GM12891 (cell line): Measurements from ENCODE around the gene CLBA1.

Experiments
- DNase-seq: peaks from one replicate; pipeline ENCODE4 v3.0.0; 2011; ENCODE audit warnings: low spot score; ENCODE audit not compliant: insufficient read length
- FAIRE-seq: peaks from 2 replicates; lab custom pipeline; 2011; peaks lifted over from hg19 to GRCh38; lab: Jason Lieb, UNC
- PAX5 ChIP-seq: IDR thresholded peaks from 2 replicates; pipeline ENCODE4 v1.6.1; 2011; ENCODE audit warnings: low read length, moderate library complexity, mild to moderate bottlenecking; ENCODE audit not compliant: insufficient read depth, severe bottlenecking
- POLR2A ChIP-seq: IDR thresholded peaks from 2 replicates; pipeline ENCODE4 v1.6.1; 2011; ENCODE audit warnings: low read depth, low read length, control low read depth
- POLR2AphosphoS5 ChIP-seq: IDR thresholded peaks from 2 replicates; pipeline ENCODE4 v1.6.1; 2011; ENCODE audit warnings: low read depth, low read length, control low read depth
- POU2F2 ChIP-seq: IDR thresholded peaks from 2 replicates; pipeline ENCODE4 v1.6.1; 2011; ENCODE audit warnings: low read depth, mild to moderate bottlenecking, control low read depth, low read length, moderate library complexity
- SPI1 ChIP-seq: IDR thresholded peaks from 2 replicates; pipeline ENCODE4 v1.6.1; 2011; ENCODE audit warnings: low read depth, low read length, control low read depth
- TAF1 ChIP-seq: IDR thresholded peaks from 2 replicates; pipeline ENCODE4 v1.6.1; 2011; ENCODE audit warnings: low read depth, low read length, control low read depth

The CLBA1 gene

DNA sequence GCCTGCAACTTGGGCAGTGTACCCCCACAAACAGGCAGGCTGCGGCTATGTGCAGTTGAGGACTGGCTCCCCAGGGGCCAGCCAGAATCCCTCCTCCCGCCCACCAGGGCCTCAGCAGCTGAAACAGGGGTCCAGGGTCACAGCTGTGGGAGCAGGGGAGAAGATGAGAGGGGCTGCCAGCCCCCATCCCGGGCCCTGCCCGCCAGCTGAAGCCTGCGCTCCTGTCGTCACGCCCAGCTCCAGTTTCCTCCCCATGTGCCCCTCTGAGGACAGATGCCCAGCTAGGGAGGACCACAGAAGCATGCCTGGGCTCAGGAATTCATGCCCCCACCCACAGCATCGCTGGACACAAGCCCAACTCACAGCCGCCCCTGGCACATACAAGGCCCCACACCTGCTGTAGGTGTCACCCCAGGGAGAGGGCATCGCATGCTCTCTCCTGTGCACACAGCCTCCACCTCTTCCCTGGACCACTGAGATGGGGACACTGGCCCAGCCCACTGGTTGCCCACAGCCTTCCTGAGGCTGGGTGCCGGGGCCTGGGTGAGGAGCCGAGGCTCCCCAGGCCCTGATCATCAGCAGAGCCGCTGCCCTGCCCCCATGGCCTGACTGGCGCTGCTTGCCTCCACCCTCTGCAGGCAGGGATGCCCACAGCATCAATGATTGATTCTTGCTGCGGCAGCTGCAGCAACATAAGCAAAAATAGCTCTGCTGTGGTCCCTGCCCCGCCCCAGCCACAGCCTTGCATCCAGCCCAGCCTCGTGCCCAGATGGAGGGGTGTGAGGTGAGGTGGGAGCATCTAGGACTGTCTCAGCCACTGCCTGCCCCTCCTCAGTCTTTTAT is 3.7 kb upstream of the CLBA1 start:
- FAIRE-seq (no peak), DNase-seq (no peak)
- TF ChIP-seq POU2F2 (no peak), PAX5 (no peak), SPI1 (no peak), POLR2A (no peak), TAF1 (no peak), POLR2AphosphoS5 (no peak)

DNA sequence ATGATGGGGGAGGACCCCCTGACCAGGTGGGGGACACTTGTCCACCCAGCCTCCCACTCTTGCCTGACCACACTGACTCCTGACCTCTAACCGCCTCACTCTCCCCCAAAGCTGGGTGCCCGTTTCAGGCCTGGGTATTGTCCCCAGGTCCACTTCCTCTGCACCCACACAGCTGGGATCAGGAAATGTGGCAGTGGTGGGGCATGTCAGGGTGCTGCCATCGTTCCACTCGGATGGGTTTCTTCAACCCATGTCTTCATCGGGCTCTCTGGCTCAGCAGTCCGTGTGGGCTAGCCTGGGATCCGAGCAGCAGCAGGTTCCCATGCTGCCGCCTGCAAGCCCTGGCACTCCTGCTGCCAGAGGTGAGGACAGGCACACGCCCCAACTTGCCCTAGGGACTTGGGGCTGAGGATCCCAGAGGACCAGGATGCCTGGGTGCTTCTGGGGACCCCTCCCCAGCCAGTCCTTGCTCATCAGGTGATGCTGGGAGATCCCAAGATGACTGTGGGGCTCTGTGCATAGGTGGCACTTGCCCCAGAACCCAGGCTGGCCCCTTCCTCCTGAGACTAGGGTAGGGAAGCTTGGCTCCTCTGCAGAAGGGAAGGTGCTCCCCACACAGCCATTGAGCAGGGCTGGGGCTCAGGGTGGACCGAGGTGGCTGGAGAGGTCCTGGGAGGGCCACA is 2.9 kb upstream of the CLBA1 start:
- TF ChIP-seq PAX5 = no peak
- no peak for TF ChIP-seq POLR2AphosphoS5
- no peak for TF ChIP-seq POLR2A
- no peak for TF ChIP-seq SPI1
- TF ChIP-seq POU2F2 = no peak
- no peak for TF ChIP-seq TAF1
- FAIRE-seq = no peak
- no peak for DNase-seq

DNA sequence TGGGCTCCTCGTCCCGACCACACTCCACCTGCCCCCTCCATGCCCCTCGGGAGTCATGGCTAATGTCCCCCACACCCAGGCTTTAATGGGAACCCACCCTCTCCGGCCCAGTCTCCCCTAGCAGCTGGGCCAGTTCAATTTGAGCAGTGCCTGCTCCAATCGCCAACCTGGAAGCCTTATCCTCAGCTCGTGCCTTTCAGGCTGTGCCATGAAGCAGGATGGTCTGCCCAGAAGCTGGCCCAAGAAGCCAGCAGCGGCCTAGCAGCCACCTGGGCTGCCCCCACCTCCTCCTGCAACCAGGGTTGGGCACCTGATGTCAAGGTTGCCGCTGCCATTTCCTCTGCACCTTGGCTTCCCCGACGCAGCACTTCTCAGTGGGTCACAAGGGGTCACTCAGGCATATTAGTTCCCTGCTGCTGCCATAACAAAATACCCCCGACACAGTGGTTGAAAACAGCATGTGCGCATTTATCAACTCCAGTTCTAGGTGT is 2.3 kb upstream of the CLBA1 start:
- DNase-seq (no peak), FAIRE-seq (no peak)
- TF ChIP-seq POU2F2 (no peak), POLR2AphosphoS5 (no peak), PAX5 (no peak), POLR2A (no peak), SPI1 (no peak), TAF1 (no peak)

DNA sequence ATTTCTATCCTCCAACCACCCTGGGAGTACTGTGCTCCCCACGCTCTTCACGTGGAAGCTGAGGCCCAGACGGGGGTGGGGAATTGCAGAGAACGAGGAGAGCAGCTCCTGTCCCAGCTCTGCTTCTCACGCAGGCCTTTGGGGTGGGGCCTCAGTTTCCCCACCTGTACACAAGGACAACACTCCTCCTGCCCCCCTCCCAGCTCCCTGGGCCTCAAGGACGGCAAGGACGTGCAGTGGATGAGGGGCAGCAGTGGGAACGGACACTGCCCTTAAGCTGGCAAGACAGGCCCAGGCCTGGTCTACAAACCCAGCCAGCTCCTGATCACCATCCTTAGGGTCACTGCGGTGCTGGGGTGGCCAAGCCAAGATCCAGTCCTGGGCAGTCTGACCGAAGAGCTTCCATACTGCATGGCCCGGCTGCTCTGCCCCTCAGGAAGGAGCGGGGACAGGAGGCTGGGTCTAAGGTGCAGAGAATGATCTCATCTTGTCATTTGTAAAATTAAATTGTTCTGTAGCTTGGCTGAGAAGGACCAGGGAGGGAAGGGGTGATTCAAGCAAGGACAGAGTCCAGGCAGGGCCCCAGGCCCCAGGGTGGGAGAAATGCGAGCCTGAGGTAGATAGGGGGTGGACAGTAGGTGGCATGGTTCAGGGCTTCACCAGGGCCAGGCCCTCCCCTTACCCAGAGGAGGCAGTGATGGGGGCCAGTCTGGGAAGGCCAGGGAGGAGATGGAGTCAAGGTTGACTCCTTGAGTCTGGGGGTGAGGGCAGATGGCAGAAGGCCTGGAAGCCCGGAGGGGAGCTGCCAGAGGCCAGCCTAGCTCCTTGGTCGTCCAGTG is 1.3 kb upstream of the CLBA1 start:
- TF ChIP-seq POU2F2 (no peak), POLR2A (no peak)
- FAIRE-seq (no peak), DNase-seq (no peak)

DNA sequence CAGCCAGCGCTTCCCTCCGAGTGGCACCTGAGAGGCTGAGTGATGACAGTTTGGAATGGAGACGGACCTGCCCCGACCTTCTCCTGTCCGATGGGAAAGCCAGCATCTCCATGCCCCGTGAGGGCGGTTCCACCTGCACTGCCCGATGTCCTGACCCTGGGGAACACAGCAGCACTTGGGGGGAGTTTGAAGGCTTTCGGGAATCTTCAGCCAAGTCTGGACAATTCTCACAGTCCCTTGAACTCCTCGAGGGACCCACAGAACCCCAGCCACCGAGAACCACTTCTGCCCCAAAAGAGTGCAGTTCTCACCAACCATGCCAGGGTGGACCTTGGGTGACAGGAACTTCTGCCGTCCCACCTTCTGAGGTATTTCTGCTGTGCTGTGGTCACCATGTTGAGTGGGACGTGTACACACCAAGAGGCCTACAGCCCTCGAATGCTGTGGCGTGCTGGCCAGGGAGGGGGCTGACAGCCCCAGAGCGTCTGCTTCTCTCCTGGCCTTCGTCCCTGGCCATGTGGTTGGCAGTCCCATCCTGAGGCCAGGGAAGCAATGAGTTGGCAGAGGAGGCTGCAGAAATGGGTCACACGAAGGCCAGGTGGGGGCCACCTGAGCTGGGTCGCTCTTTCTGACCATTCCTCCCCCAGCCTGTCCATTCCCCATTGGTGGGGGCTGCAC is 1.0 kb downstream of the CLBA1 start:
- TF ChIP-seq POLR2AphosphoS5 (no peak), SPI1 (no peak)
- DNase-seq = no peak
- peak; percentile 20 for FAIRE-seq

DNA sequence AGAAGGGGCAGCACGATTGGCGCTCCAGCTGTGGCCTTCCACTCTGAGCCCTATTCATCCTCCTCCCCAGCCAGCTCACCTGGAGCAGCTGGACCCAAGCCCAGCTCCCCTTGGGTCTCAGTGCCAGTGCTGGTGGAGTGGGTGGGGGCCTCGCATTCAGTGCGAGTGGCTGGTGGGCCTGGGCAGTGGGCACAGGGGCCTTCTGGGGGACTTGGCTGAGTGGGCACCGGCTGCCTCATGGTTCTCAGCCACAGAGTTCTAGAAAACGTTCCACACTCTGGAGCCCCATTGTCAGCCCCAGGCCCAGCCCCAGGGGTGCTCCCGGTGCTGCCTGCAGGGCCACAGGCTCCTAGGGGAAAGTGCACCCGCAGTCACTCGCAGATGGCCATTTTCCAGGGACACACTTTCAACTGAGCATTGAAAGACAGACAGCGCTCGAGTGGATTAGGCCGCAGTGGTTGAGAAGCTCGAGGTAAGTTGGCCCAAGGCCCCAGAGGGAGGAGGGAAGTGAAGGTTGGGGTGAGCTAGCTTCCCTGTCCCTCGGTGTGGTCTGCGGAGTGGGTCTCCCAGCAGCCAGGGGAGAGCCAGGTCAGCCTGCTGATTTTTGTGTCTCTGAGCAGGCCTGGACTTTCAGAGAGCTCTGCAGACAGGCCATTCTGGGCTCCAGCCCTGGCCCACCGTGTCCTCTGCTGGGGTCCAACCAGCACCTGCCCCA is 3.8 kb downstream of the CLBA1 start:
- TF ChIP-seq SPI1 (no peak), PAX5 (no peak), POLR2AphosphoS5 (no peak), POU2F2 (no peak), POLR2A (no peak), TAF1 (no peak)
- no peak for FAIRE-seq
- no peak for DNase-seq

DNA sequence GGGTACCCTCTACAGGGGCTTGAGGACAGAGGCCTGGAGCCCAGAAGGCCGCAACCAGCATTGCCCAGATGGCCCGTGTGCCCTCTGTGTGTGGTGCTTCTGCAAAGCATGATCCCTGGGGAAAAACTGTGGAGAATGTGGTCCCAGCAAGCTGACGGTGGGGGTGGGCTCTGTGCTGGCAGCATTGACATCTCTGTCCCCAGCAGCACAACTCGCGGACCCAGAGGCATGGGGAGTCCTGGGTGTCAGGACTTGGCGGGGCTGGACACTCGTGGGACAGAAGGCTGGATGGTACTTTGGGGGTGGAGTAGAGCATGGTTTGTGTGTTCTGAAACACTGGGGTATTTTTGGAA is 4.3 kb downstream of the CLBA1 start:
- no peak for DNase-seq
- TF ChIP-seq POLR2A (no peak), SPI1 (no peak), POLR2AphosphoS5 (no peak), TAF1 (no peak), PAX5 (no peak), POU2F2 (no peak)
- no peak for FAIRE-seq

DNA sequence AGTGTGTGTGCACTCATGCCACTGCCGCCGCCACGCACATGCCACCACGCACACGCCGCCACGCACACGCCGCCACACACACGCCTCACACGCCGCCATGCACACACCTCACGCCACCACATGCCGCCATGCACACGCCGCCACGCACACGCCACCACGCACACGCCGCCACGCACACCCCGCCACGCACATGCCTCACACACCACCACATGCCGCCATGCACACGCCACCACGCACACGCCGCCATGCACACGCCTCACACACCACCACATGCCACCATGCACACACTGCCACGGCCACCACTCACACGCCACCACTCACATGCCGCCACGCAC is 6.3 kb downstream of the CLBA1 start:
- TF ChIP-seq POU2F2 (no peak), TAF1 (no peak)
- DNase-seq (no peak), FAIRE-seq (no peak)
